Spleen (tissue), 11 donors: ENCODE measurements around the gene JMJD1C. TPM values are rescaled to one million over a fixed set of nuclear protein-coding genes. Genes with fewer than 3 reads are reported as not detected.

Experiments used
- DNase-seq: peaks from one replicate; pipeline ENCODE4 v3.0.0-alpha.2; 2020
- H3K27ac ChIP-seq, 8 donors: fragments of 200-600 bp; sonication (generic) in 7 of 8; 1 replicate in 4 of 8; 2 replicates in 4 of 8; pipeline versions ENCODE4 v1.5.0 to v1.8.0; 2016 to 2021; ENCODE audit warnings: inconsistent platforms in 4 of 8, mild to moderate bottlenecking in 4 of 8, moderate library complexity in 1 of 8
- H3K27me3 ChIP-seq, 7 donors: fragments of 200-600 bp; sonication (generic) in 6 of 7; replicated peaks in 1 of 7; 1 replicate in 4 of 7; 2 replicates in 3 of 7; pipeline versions ENCODE4 v1.5.0 to v1.8.0; 2016 to 2021; ENCODE audit warnings: inconsistent platforms in 3 of 7, mild to moderate bottlenecking in 1 of 7
- H3K36me3 ChIP-seq, 6 donors: fragments of 200-600 bp; sonication (generic) in 5 of 6; 1 replicate in 4 of 6; 2 replicates in 2 of 6; pipeline versions ENCODE4 v1.5.0 to v1.8.0; 2016 to 2021; ENCODE audit warnings: inconsistent platforms in 2 of 6
- H3K4me1 ChIP-seq, 6 donors: fragments of 200-600 bp; sonication (generic) in 5 of 6; 1 replicate in 3 of 6; 2 replicates in 3 of 6; pipeline versions ENCODE4 v1.5.0 to v1.8.0; 2016 to 2021; ENCODE audit warnings: inconsistent platforms in 3 of 6
- H3K4me3 ChIP-seq, 8 donors: fragments of 200-600 bp; sonication (generic) in 7 of 8; 1 replicate in 4 of 8; 2 replicates in 4 of 8; pipeline versions ENCODE4 v1.5.0 to v1.8.0; 2016 to 2021; ENCODE audit warnings: inconsistent platforms in 4 of 8, mild to moderate bottlenecking in 4 of 8, moderate library complexity in 2 of 8
- H3K9me3 ChIP-seq, 8 donors: fragments of 200-600 bp; sonication (generic) in 7 of 8; 1 replicate in 4 of 8; 2 replicates in 4 of 8; pipeline versions ENCODE4 v1.5.0 to v1.8.0; 2016 to 2021; ENCODE audit warnings: inconsistent platforms in 4 of 8
- CTCF ChIP-seq, 11 experiments: fragments of 200-600 bp in 7 of 11; fragments of 450-650 bp in 4 of 11; sonication (generic) in 4 of 11; IDR thresholded peaks in 8 of 11; conservative IDR thresholded peaks in 3 of 11; 1 replicate in 7 of 11; 2 replicates in 4 of 11; pipeline versions ENCODE4 v1.4.0 to v1.8.0; 2016 to 2021; ENCODE audit warnings: antibody characterized with exemption in 11 of 11, inconsistent platforms in 4 of 11, mild to moderate bottlenecking in 1 of 11
- POLR2A ChIP-seq, 3 donors: fragments of 450-650 bp; IDR thresholded peaks; one replicate each; pipeline ENCODE4 v1.5.1; 2017; ENCODE audit warnings: antibody characterized with exemption in 3 of 3, mild to moderate bottlenecking in 1 of 3
- POLR2AphosphoS5 ChIP-seq, 3 donors: sonication (generic); formaldehyde crosslinking; IDR thresholded peaks; one replicate each; pipeline ENCODE4 v1.5.1; 2017; ENCODE audit warnings: antibody characterized with exemption in 3 of 3
- WGBS, 5 donors: extraction: QIAGEN DNeasy Blood & Tissue Kit in 3 of 5; methylation state at CpG; one replicate each; pipeline versions ENCODE4 v1.1.5 to v1.1.7; 2013 to 2018; 5-methylcytosine and 5-hydroxymethylcytosine counted together
- intact Hi-C: fragments of 100-400 bp; cut with DNase I; formaldehyde crosslinking; loops from one replicate; pipeline ENCODE4 v1.15.0; 2023; ENCODE audit warnings: low total_unique reads
- polyA plus RNA-seq, 3 donors: library from polyadenylated mRNA; stranded (reverse); fragments of 200-250 nt; gene quantifications; one replicate each; pipeline ENCODE4 v1.2.1, GENCODE V29; 2013
- total RNA-seq, 7 donors: library from RNA; depleted of rRNA in 3 of 7; stranded (reverse); fragments of >200 nt in 3 of 7; fragmentation: NEBNext Ultra II Directional in 4 of 7; extraction: Animal tissue kit (Norgen Biotek cat#: 25700) in 4 of 7; gene quantifications; one replicate each; pipeline versions ENCODE4 v1.1.0 to v1.2.1, GENCODE V29; 2016 to 2021
- donor health status: healthy with polysubstance abuse.
- donor health status: DM: no; HTN: no; CAD: no; lungs with moderate emphysema.
- donor health status: DM: no; HTN: no; CAD: no.
- donor health status: Bipolar disorder and iron deficiency.
- donor health status: healthy.
- donor health status: DM: no; HTN: no; CAD: no.
- donor health status: DM: yes; HTN: yes; CAD: no.

Gene JMJD1C
- total and polyA plus RNA-seq, 10 donors, result 54.3 to 272 (median 137) TPM

GRCh38 chr10:63205421-63205820 is 260.4 kb downstream of the JMJD1C start:
- 68 to 90% (median 80%) methylated on average over 4 of the region's 4 CpGs for WGBS, 5 donors
- no peaks in the 10 kb centered on the region for H3K27me3 ChIP-seq
- H3K27ac ChIP-seq, result peak overlapping the region in 5 of 8 donors; percentile 14 to 79 (median 47)
- peaks cover 26 to 86% (median 51%) of the 10 kb centered on the region in 6 donors for H3K4me1 ChIP-seq
- peaks cover 0 to 77% (median 17%) of the 10 kb centered on the region in 6 donors for H3K36me3 ChIP-seq
- no peaks in the 10 kb centered on the region for H3K9me3 ChIP-seq
- TF ChIP-seq CTCF (IDR thresholded peaks at IDR 0.05 in 8 of 11, conservative IDR thresholded peaks at IDR 0.05 in 3 of 11) (no peak), POLR2AphosphoS5 (IDR thresholded peaks at IDR 0.05) (no peak), POLR2A (IDR thresholded peaks at IDR 0.05) (no peak)
- H3K4me3 ChIP-seq, result no peak overlapping the region
- intact Hi-C loops, result no loop called here
- DNase-seq, result no peak

GRCh38 chr10:63204667-63205391 is 260.9 kb downstream of the JMJD1C start:
- no peak for DNase-seq
- peak overlapping the region in 6 of 8 donors; percentile 14 to 79 (median 45) for H3K27ac ChIP-seq
- 58 to 77% (median 67%) methylated on average over 4 of the region's 4 CpGs for WGBS, 5 donors
- H3K4me3 ChIP-seq, result peak overlapping the region in 1 of 8 donors; percentile 12
- intact Hi-C loops, result no loop called here
- peaks cover 26 to 82% (median 50%) of the 10 kb centered on the region in 6 donors for H3K4me1 ChIP-seq
- no peaks in the 10 kb centered on the region for H3K27me3 ChIP-seq
- H3K9me3 ChIP-seq, result no peaks in the 10 kb centered on the region
- TF ChIP-seq POLR2AphosphoS5 (IDR thresholded peaks at IDR 0.05) (no peak), POLR2A (IDR thresholded peaks at IDR 0.05) (no peak), CTCF (IDR thresholded peaks at IDR 0.05 in 8 of 11, conservative IDR thresholded peaks at IDR 0.05 in 3 of 11) (no peak)
- peaks cover 0 to 82% (median 17%) of the 10 kb centered on the region in 6 donors for H3K36me3 ChIP-seq

- Histone ChIP-seq H3K27me3 (no peaks in the 10 kb centered on the region), H3K27ac (no peak overlapping the region), H3K4me1 (peaks cover 10 to 45% (median 23%) of the 10 kb centered on the region in 6 donors), H3K9me3 (no peaks in the 10 kb centered on the region), H3K36me3 (peaks cover 0 to 97% (median 29%) of the 10 kb centered on the region in 6 donors), H3K4me3 (no peak overlapping the region)
- TF ChIP-seq POLR2A (IDR thresholded peaks at IDR 0.05) (no peak), CTCF (IDR thresholded peaks at IDR 0.05 in 8 of 11, conservative IDR thresholded peaks at IDR 0.05 in 3 of 11) (no peak), POLR2AphosphoS5 (IDR thresholded peaks at IDR 0.05) (no peak)
- no peak for DNase-seq
- 0% methylated on average over 1 of the region's 1 CpG for WGBS, 5 donors
- intact Hi-C loops, result no loop called here
Observed at GRCh38 chr10:63201118-63201517, 264.7 kb downstream of the JMJD1C start.

GRCh38 chr10:63200431-63200830 is 265.3 kb downstream of the JMJD1C start:
- H3K4me3 ChIP-seq, result no peak overlapping the region
- no peak overlapping the region for H3K27ac ChIP-seq
- H3K27me3 ChIP-seq, result no peaks in the 10 kb centered on the region
- intact Hi-C loops, result no loop called here
- peaks cover 0 to 97% (median 36%) of the 10 kb centered on the region in 6 donors for H3K36me3 ChIP-seq
- TF ChIP-seq POLR2AphosphoS5 (IDR thresholded peaks at IDR 0.05), result no peak
- TF ChIP-seq POLR2A (IDR thresholded peaks at IDR 0.05), result no peak
- TF ChIP-seq CTCF (IDR thresholded peaks at IDR 0.05 in 8 of 11, conservative IDR thresholded peaks at IDR 0.05 in 3 of 11), result no peak
- H3K9me3 ChIP-seq, result no peaks in the 10 kb centered on the region
- no peak for DNase-seq
- 70 to 78% (median 73%) methylated on average over 6 of the region's 6 CpGs for WGBS, 5 donors
- peaks cover 3 to 38% (median 16%) of the 10 kb centered on the region in 6 donors for H3K4me1 ChIP-seq
